ENCODE data around the gene STARD5.
"Not testable (repeated sequence)": the region's sequence is repeated elsewhere in the genome, so short reads cannot be mapped to it uniquely, and the experiment has no call there.

The STARD5 gene, protein sequence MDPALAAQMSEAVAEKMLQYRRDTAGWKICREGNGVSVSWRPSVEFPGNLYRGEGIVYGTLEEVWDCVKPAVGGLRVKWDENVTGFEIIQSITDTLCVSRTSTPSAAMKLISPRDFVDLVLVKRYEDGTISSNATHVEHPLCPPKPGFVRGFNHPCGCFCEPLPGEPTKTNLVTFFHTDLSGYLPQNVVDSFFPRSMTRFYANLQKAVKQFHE

DNA sequence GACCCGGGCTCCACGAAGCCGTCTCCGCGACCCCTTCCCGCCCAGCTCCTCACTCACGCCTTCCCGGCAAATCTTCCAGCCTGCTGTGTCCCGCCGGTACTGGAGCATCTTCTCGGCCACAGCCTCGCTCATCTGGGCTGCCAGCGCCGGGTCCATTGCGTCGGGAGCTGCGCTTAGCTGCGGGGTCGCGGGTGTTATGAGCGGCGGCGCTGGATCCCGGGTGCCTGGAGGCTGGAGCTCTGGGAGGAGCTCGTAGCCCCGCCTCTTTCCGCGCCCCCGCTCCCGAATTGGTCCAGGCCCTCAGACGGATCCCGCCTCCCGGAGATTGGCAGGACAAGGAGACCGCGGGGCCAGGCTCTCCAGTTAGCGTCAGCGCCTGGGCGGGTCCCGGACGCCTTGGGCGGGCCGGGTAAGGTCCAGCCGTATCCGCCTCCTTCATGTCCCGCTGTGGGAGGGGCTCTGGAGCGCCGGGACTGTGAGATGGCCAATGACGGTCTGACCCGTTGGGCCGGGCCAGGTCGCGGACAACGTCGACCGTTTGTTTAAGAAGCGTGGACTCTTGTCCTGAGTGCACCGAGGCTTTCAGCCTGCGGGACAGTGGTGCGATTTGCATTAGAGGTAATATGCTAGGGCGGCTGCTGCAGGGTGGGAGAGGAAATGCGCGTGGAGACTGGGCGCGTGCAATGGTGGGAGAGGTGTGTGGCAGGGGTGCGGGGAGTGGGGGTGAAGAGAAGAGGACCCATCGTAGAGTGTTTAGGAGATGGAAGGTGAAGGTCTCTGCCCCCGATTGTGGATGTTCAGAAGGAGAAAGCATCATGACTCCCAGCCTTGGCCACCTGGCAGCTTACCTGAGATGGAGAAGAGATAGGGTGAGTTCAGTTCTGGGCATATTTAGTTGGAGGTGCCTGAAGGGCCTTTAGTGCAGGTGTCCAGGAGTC lies at the start of gene STARD5:
STARD5 (minus strand) TSS at position 198 of the 938 bp plus-strand sequence; CDS start at position 156, 42 bp downstream.
- DNase-seq, result peak; percentile 96

DNA sequence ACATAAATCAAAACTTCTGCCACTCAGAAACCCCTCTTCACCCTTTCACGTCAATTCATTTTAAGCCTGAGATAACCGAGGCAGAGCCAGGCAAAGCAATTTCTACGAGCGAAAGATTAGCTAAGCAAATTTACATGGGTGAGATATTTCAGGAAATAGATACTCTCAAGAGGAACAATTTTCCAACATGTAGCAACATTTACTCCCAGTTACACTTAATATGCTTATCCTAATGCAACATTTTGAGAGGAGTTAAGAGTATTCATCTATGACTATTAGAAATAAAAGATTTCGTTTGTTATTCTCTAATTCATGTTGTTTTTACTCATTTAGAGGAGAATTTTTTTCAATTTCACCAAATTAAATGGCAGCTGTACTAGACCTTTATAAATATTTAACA lies 49.2 kb upstream of the STARD5 start:
- DNase-seq, result no peak

DNA sequence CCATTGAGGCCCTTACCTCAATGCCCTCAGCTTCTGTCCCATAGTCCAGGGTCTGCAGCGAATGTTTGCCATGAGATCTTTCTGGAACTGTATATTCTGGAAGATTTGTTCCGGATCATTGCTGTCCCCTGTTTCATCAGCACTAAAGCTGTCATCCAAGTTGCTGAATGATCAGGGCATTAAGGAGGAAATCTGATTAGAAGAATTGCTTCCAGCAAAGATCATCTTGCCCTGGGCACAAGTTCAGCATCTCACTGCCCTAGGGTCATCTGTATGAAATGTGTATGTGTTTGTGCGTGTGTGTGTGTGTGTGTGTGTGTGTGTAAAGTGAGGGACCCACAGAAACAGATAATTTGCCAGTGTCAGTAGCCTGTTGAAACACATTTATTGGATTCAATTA lies 48.6 kb upstream of the STARD5 start:
- no peak for DNase-seq

DNA sequence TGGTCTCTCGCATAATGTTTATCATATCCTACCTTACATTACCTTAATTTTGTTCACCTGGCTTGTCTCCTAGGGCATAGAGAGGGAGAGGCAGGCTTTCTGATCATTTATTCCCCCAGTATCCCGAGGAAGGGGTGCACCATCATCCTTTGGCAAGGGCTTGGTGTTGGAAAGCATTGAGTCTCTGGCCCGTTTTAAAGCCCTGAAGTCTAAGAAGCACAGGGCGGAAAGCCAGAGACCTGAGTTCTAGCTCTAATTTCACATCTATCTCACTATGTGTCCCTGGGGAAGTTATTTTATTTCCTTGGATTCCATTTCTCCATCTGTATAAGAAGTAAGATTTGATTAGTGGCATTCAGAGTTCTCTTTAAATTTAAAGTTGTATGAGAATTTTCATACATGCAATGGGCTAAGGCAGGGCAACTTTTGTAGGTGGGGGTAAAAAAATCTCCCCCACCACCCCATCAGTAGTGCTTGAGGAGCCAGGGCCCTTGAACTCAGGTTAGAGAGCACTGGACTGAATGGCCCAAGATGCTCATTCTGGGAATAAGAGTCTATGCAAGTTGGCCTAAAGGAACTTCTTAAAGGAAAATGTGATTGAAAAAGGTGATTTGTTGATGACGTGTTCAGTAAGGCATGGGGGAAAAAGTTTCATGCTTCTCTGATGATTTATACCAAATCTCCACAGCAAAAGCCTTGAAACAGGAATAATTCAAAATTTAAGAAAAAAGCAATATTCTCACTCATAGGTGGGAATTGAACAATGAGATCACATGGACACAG lies 40.0 kb upstream of the STARD5 start:
- DNase-seq, result no peak

DNA sequence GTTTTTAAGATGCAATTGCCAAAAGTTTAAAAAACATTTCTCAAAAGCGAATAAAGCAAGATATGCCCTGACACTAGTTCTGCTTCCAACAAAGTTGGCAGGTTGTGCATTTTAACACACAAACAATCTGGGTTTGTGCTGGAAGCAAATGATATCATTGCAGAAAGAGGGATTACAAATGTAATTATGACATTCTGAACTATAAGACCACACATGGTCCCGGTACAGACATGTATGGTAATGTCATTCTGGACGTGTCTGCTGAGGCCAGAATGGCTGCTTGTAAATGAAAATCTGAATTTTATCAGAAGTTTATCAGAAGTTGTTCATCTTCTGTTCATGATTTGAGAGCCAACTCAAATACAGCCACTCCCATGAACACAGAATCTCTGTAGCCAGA lies 39.3 kb upstream of the STARD5 start:
- DNase-seq, result no peak

DNA sequence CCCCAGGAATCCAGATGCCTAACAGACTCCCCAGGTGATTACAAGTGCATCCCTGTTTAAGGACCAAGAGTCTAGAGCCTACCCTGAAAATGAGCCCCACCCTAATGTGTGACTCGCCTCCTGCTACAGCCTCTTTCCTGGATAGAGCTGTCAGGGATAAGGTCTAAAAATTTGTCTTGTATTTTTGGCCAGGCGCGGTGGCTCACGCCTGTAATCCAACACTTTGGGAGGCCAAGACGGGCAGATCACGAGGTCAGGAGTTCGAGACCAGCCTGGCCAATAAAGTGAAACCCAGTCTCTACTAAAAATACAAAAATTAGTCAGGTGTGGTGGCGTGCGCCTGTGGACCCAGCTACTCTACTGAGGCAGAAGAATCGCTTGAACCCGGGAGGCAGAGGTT lies 38.8 kb upstream of the STARD5 start:
- DNase-seq, result no peak

DNA sequence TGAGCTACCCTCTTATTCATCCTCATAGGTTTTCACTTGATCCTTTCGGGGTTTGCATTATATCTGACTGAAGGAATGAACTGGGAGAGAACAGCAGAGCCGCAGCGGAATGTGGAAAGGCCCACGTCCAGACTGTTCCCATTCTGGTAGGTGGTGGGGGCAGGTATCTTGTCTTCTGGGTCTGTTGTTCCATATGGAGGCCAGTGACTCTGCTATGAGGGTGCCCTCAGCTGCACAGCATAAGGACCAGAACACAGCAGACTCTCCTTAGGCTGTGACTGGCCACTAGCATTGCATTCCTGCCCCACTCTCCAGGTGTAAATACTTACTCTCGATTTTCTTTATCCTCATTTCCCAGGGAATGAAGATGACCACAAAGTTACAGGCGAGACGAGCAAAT lies 38.0 kb upstream of the STARD5 start:
- no peak for DNase-seq

DNA sequence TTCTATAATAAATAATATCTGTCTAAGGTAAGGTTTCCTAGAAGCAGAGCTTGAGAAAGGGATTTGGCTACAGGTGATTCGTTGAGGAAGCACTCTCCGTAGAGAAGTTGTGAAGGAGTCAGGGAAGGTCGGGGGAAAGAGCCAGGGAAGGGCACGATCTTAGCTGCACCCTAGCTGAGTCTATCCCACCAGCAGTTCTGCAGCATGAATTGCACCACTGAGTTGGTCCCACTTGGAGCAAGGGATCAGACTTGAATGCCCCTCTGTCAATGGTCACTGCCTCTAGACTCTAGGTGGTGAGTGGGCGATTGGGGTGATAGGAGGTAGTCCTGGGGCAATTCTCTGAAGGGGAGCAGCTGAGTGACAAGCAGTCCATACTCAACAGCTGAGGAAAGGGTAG lies 36.5 kb upstream of the STARD5 start:
- no peak for DNase-seq

DNA sequence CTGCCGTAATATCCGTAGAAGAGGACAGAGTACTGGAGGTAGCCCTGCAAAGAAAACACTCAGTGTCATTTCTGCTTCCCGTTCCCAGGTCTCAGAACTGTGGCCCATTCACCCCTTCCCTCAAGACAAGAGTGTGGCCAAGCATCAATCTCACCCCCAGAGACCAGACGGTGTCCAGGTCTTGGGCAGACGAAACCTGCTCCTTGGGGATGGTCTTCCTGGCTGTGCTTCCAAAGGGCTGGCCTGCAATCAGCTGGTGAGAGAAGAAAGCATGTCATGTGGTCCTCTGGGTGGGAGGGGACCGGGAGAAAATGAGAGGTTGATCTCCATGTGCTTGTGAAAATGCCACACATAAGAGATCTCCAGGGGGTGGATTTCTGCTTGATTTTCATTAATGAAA lies 34.3 kb upstream of the STARD5 start:
- no peak for DNase-seq

DNA sequence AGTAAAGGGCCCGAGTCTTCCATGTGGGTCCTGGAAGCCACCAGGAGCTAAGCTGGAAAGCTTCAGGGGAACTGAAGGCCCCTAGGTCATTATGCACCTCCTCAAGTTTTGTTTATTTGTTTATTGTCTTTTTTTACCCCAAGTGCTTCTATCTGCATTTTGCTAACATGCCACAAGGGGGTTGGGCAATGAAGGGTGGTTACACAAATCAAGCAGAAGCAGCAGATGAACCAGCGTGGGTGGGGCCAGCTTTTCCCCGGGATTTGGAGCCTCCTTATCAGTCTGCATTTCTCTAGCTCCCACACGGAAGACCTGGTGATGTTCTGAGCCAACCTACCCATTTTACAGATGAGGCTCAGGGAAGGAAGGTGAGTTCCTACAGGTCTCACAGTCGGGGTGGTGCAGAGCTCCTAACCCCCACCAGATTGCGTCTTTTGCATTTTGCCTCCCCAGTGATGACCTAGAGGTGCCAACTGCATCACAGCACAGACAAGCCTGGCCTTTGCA lies 33.3 kb upstream of the STARD5 start:
- DNase-seq, result no peak

DNA sequence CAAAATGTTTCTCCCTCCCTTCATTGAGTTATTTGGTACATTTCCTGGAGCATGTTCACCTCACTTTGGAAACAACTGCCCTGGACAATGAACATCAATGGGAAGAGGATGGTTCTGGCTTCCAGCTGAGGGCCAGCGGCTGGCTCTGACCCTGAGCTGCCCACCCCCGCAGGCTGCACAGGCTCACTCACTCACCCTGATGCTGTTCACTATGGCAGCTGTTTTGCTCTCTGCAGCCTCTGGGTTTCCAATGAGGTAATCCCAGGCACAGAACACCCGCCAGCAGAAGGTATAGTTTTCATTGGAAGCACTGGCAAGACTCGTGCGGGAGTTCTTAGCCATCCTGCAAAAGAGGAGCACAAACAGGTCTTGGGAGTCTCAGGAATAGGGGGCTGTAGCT lies 32.3 kb upstream of the STARD5 start:
- no peak for DNase-seq

DNA sequence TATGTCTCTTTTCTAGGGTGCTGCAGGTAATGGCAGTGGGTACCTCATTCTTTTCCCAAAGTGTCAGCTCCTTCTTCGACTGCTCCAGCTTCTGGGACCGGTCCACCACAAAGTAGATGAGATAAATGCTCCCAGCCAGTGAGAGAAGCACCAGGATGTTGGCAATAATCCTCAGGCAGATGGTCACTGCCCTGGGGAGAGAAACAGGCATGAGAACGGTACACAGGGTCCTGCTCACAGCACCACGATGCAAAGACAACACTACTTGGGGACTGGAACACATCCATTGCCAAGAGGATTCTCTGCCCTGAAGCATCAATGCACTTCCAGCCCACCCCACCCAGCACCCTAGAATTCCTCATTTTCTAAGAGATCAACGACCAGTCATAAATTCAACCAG lies 27.7 kb upstream of the STARD5 start:
- DNase-seq, result no peak

DNA sequence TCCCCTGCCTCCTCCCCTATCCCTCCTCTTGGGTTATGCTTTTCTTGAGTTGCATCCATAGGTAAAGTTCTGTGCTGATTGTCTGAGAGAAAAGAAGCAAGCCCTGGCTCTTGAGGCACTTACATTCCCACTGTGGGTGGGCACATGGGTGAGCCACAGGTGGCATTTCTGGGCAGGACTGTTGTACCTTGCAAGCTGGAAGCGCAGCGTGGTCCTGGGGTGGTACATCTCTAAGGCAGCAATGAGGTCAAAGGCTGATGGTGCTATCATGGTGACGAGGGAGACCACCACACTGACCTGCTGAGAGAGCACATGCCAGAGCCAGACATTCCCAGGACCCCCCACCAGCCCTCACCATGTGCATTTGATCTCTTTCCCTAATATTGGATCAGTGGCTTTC lies 25.3 kb upstream of the STARD5 start:
- no peak for DNase-seq

DNA sequence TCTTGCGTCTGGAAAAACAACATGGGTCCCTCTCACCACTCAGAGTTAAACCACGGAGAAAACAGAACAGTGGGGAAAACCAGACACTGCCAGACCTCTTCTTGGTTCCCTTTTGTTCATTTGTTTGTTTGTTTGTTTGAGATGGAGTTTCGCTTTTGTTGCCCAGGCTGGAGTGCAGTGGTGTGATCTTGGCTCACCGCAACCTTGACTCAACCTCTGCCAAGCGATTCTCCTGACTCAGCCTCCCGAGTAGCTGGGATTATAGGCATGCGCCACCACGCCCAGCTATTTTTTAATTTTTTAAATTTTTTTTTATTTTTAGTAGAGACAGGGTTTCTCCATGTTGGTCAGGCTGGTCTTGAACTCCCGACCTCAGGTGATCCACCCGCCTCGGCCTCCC lies 24.8 kb upstream of the STARD5 start:
- DNase-seq, result not testable (repeated sequence)

DNA sequence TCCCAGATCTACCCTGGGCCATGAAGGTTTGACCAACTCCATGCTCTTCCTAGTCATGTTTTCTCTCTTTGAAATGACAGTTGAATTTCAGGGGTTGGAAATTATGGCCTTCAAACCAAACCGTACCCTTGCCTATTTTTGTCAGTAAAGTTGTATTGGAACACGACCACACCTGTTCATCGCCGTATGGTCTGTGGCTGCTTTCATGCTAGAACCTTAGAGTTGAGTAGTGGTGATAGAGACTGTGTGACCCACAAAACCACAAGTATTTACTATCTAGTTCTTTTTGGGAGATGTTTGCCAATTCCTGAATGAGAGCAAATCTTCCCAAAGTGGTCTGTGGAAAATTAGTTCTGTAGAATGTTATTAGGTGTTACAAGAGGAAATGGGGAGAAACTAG lies 24.0 kb upstream of the STARD5 start:
- DNase-seq, result no peak

DNA sequence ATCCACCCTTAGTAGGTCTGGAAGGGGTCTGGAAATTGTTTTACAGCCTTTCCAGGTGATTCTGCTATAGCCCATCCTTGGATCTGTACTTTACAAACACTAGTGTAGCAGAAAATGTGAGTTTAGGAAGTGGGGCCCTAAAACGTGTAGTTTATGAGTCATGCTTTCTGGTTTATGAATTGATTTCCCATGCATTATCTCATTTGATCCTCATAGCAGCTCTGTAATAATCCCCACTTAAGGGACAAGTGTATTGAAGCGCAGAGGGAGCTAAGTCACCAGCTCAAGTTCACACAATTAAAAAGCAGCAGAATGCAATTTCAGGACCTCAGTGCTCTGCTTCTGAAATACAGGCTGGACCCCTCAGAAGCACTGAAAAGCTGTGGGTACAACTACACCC lies 22.7 kb upstream of the STARD5 start:
- no peak for DNase-seq

DNA sequence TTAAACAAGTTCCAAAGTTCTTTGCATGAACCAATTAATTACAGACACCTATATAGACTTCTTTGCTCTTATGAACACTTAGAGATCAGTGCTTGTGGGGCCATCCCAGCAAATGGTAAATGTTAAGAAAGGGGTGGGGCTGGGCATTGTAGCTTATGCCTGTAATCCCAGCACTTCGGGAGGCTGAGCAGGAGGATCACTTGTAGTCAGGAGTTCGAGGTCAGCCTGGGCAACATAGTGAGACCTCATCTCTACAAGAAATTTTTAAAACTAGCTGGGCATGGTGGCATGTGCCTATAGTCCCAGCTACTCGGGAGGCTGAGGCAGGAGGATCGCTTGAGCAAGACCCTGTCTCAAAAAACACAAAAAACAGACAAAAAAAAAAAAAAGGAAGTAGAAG lies 19.4 kb upstream of the STARD5 start:
- no peak for DNase-seq

DNA sequence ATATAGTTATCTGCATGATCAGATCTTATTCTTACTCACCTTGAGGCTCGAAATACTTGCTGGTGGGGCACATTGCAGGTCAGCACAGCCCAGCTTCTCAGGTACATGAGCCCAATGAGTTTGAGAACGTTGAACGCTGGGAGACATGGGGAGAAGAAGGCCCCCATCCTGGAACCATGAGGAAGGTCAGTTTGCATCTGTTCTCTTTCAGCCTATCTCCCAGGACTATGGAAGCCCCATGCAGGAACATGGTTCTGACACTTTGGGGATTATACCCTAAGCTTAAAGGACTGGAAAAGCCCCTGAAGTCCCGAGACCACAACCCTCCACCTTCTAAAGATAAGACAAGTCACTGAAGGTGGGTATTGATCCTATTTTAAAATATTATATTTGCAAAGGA lies 17.4 kb upstream of the STARD5 start:
- DNase-seq, result no peak

DNA sequence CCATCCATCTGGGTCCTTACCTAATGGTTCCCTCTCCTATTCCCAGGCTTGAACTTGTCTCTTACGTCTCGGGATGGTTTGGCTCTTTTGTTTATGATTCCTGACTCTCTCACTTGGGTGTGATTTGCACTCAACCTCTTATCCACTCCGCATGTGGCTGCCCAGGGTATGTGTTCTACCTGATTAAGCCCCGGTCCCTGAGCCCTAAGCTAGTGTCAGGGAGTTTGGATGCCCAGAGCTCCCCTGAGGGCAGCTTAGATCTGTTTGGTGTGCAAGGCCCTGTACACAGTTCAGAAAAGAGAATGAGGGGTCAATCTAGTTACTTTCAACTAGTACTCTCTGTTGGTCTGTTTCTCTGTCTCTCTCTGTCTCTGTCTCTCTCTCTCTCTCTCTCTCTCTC lies 15.9 kb upstream of the STARD5 start:
- no peak for DNase-seq

DNA sequence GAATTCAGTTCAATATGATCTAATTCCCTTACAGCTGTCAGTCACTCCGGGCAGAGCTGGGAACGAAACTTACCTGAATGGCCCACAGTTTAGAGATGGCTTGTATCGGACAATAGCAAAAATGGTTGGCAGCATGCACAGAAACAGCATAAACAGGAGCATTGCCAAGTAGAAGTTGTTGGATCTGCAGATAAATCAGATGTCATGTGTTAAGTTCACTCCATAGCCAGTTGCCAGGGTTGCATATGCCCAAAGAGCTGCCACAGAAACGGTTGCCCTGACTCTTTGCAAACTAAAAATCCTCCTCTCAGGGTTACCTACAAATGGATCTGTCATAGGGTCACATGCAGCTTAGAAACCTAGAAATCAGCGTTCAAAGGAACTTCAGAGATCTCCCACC lies 15.4 kb upstream of the STARD5 start:
- DNase-seq, result no peak

DNA sequence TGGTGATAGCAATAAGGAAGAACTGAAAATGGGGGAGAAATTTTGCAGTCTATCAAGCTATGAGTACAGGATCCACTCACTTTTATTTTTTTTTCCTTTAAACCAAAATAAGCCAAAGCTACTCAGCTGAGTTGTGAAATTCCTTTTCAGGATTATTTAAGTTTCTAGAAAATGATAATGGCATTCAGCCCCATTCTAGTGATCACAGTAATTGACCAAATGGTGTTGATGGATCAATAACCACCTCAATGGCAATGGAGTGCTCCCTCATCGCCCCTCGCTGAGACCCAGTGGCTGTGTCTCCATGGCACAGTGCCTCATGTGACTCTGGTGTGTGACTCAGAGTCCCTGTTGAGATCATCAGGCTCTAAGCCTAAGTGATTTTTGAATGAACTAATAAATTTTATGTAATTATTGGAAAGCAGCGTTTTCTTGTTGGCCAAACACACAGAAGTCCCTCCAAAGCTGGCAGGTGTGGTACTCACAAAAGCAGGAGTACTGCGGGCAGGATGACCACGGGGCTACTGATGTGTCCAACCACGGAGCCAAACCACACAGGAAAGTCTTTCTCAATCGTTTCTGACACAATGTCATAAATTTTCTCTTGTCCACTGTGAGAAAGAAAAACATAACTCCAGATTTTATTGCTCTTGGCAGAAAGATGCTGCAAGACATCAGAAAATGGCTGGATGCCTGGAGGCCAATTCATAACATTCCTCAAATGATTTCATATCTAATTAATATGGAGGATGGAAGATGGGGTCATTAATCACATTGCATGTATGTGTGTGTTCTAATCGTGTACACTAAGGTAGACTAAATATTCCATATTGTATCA lies 14.4 kb upstream of the STARD5 start:
- DNase-seq, result peak; percentile 97

DNA sequence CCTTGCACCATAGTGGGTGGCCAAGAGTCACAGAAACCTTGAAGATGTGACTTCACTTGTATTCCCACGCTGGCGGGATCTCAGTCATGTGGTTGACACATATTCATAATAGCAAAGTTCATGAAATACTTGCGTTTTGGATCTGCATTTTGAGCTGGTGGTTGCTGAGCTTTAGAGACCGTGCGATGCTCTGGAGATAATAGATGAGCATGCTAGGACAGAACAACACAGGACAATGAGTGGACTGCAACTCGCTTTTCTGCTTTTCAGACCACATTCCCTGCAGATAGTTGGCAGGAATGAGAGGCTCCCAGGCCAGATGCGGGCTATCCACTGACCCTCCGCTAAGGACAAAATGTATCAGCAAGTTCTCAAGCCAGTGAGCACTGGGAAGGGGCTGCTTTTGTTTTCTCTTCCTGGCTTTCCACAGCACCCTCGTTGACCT lies 13.8 kb upstream of the STARD5 start:
- no peak for DNase-seq

DNA sequence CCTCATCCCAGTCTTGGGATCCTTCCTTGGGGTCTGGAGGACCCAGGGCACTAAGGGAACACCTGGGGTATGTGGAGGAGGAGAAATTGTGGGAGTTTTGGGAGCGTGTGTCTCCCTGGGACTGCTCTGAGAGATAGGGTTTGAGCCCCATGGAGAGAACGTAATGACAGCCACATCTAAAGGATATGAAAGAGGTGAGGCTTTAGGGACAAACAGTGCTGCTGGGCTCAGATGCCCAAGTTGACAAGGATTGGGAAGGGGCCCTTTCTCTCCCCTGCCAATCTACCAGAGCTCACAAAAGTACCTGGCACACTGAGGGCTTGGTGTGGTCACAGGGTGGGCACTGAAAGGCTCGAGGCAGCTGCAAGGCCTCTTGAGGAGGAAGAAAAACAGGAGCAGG lies 13.3 kb upstream of the STARD5 start:
- no peak for DNase-seq
